Activated CD8-positive, alpha-beta memory T cell treated with anti-CD3 and anti-CD28 coated beads for 36 hours (primary cell): ENCODE measurements around the gene ECI2. TPM values are rescaled to one million over a fixed set of nuclear protein-coding genes. Genes with fewer than 3 reads are reported as not detected.
"Not testable (repeated sequence)": the region's sequence is repeated elsewhere in the genome, so short reads cannot be mapped to it uniquely, and the experiment has no call there.

Experiments used
- CTCF ChIA-PET: fragments of 350-600 bp; sonication (Branson Sonifier 250); formaldehyde crosslinking; loops from one replicate; lab custom pipeline; 2021; ENCODE audit warnings: antibody characterized with exemption; lab: Charles Lee
- POLR2A ChIA-PET: fragments of 350-600 bp; sonication (Branson Sonifier 250); formaldehyde crosslinking; loops from one replicate; lab custom pipeline; 2021; ENCODE audit warnings: antibody characterized with exemption; lab: Charles Lee
- total RNA-seq, 2 experiments: library from RNA; stranded (reverse); gene quantifications; one replicate each; pipeline ENCODE4 v1.2.3, GENCODE V29; 2021

The ECI2 gene
- total RNA-seq, 2 experiments from 2014 or later, result 32.2 to 33.7 TPM

GRCh38 chr6:4113649-4114048 is 21.7 kb downstream of the ECI2 start:
- CTCF ChIA-PET, result no interaction called here
- POLR2A ChIA-PET, result no interaction called here

GRCh38 chr6:4112366-4112765 is 23.0 kb downstream of the ECI2 start:
- CTCF ChIA-PET, result no interaction called here
- POLR2A ChIA-PET, result no interaction called here

- CTCF ChIA-PET, POLR2A ChIA-PET: not testable (repeated sequence)
Measured at GRCh38 chr6:4109363-4109815, 26.0 kb downstream of the ECI2 start.

GRCh38 chr6:4108561-4109093 is 26.7 kb downstream of the ECI2 start:
- ChIA-PET POLR2A (no interaction called here), CTCF (interaction anchor here (0.7 kb wide), 1 partner anchor 132 kb away, joined by 3 read pairs; no protein-coding TSS in a partner anchor)

GRCh38 chr6:4107873-4108272 is 27.5 kb downstream of the ECI2 start:
- POLR2A ChIA-PET, result no interaction called here
- CTCF ChIA-PET, result interaction anchor here (0.7 kb wide), 1 partner anchor 133 kb away, joined by 3 read pairs; no protein-coding TSS in a partner anchor

GRCh38 chr6:4105980-4106536 is 29.3 kb downstream of the ECI2 start:
- ChIA-PET POLR2A (no interaction called here), CTCF (no interaction called here)

- POLR2A ChIA-PET, result no interaction called here
Measured at GRCh38 chr6:4103929-4104328, 31.4 kb downstream of the ECI2 start.

GRCh38 chr6:4102687-4103244 is 32.6 kb downstream of the ECI2 start:
- ChIA-PET CTCF (interaction anchor here (0.7 kb wide), 2 partner anchors 81 to 102 kb away, joined by 3 read pairs; no protein-coding TSS in a partner anchor), POLR2A (no interaction called here)

More at GRCh38 chr6:4103929-4104328, 31.4 kb downstream of the ECI2 start:
- CTCF ChIA-PET, result no interaction called here

GRCh38 chr6:4101298-4101697 is 34.1 kb downstream of the ECI2 start:
- ChIA-PET POLR2A (no interaction called here), CTCF (no interaction called here)

- ChIA-PET CTCF (no interaction called here), POLR2A (no interaction called here)
Measured at GRCh38 chr6:4100655-4101054, 34.7 kb downstream of the ECI2 start.

- ChIA-PET POLR2A (no interaction called here), CTCF (no interaction called here)
Measured at GRCh38 chr6:4093288-4093687, 42.1 kb downstream of the ECI2 start.

GRCh38 chr6:4091941-4092340 is 43.4 kb downstream of the ECI2 start:
- ChIA-PET POLR2A (no interaction called here), CTCF (no interaction called here)

GRCh38 chr6:4090043-4090442 is 45.3 kb downstream of the ECI2 start:
- CTCF ChIA-PET, POLR2A ChIA-PET: not testable (repeated sequence)

- ChIA-PET CTCF (interaction anchor here (0.7 kb wide), 1 partner anchor 642 kb away, joined by 4 read pairs; no protein-coding TSS in a partner anchor), POLR2A (interaction anchor here (0.7 kb wide), 1 partner anchor 18 kb away, joined by 5 read pairs; no protein-coding TSS in a partner anchor)
Measured at GRCh38 chr6:4088704-4089103, 46.7 kb downstream of the ECI2 start.

- CTCF ChIA-PET, result no interaction called here
- POLR2A ChIA-PET, result no interaction called here
Measured at GRCh38 chr6:4085332-4085700, 50.1 kb downstream of the ECI2 start.

GRCh38 chr6:4084444-4085331 is 50.7 kb downstream of the ECI2 start:
- ChIA-PET CTCF (no interaction called here), POLR2A (no interaction called here)

GRCh38 chr6:4078691-4079471 is 56.5 kb downstream of the ECI2 start, which contains the start of gene FAM217A:
FAM217A (minus strand) TSS chr6:4079137; CDS start chr6:4077414, 1,723 bp downstream.
- POLR2A ChIA-PET, result no interaction called here
- CTCF ChIA-PET, result no interaction called here

- ChIA-PET CTCF (no interaction called here), POLR2A (no interaction called here)
Measured at GRCh38 chr6:4074478-4075235, 60.7 kb downstream of the ECI2 start.
